Fibroblast of lung (primary cell): ENCODE measurements around the gene MRPL4.

Source experiments
- CTCF ChIP-seq, 2 donors: IDR thresholded peaks in 1 of 2; conservative IDR thresholded peaks in 1 of 2; 1 replicate in 1 of 2; 2 replicates in 1 of 2; pipeline ENCODE4 v1.5.1; 2011 to 2012; ENCODE audit warnings: low read length in 2 of 2, control low read depth in 1 of 2, inconsistent platforms in 1 of 2, low read depth in 1 of 2, mild to moderate bottlenecking in 1 of 2
- EZH2 ChIP-seq: IDR thresholded peaks from 2 replicates; pipeline ENCODE4 v1.5.1; 2012; ENCODE audit warnings: low read length, control low read depth, mild to moderate bottlenecking; ENCODE audit errors: missing control alignments

GRCh38 chr19:10211061-10211460 lies 41.0 kb upstream of the MRPL4 start:
- no peak for TF ChIP-seq CTCF (conservative IDR thresholded peaks at IDR 0.05 in 1 of 2, IDR thresholded peaks at IDR 0.05 in 1 of 2; ENCODE audit: low read depth in 1 of 2, low read length in 2 of 2)
- no peak for TF ChIP-seq EZH2
